ENCODE data around the gene RBM39.

Gene RBM39

GRCh38 chr20:35774391-35774790, 32.3 kb upstream of the RBM39 start:
- H3K9ac ChIP-seq (ENCODE audit: low read length), result peak overlapping the region; percentile 28; the same call in 1 of the 2 replicates
- no peaks in the 10 kb centered on the region for H3K27me3 ChIP-seq (ENCODE audit: insufficient read depth, low read length)
- H3K79me2 ChIP-seq (ENCODE audit: insufficient read depth, low read length), result peaks cover 51% of the 10 kb centered on the region
- peak overlapping the region; percentile 17 for H3K4me3 ChIP-seq (ENCODE audit: low read depth, low read length, poor library complexity, severe bottlenecking)
- no peaks in the 10 kb centered on the region for H3F3A ChIP-seq (ENCODE audit: insufficient read depth, low read length)
- TF ChIP-seq CTCF (IDR thresholded peaks at IDR 0.05; ENCODE audit: low read length), result no peak
- no peak for TF ChIP-seq EZH2 (IDR thresholded peaks at IDR 0.05; ENCODE audit: borderline replicate concordance, low read length)
- no peaks in the 10 kb centered on the region for H3K9me3 ChIP-seq (ENCODE audit: low read length)
- peaks cover 17% of the 10 kb centered on the region for H3K36me3 ChIP-seq (ENCODE audit: insufficient read depth, low read length)
- peak overlapping the region; percentile 52 for H3K27ac ChIP-seq (ENCODE audit: low read depth, low read length, poor library complexity, severe bottlenecking)
- H3K4me1 ChIP-seq (ENCODE audit: insufficient read depth, low read length, severe bottlenecking), result peaks cover 51% of the 10 kb centered on the region
- H3K9me2 ChIP-seq (ENCODE audit: low read depth, low read length), result no peaks in the 10 kb centered on the region
- no peaks in the 10 kb centered on the region for H4K20me1 ChIP-seq (ENCODE audit: insufficient read depth, low read length)
- H2AFZ ChIP-seq (ENCODE audit: low read length), result no peak overlapping the region
- H3K4me2 ChIP-seq (ENCODE audit: low read length), result peak overlapping the region; percentile 98

GRCh38 chr20:35773154-35773751, 31.2 kb upstream of the RBM39 start:
- no peak for TF ChIP-seq EZH2 (IDR thresholded peaks at IDR 0.05; ENCODE audit: borderline replicate concordance, low read length)
- no peak for TF ChIP-seq CTCF (IDR thresholded peaks at IDR 0.05; ENCODE audit: low read length)
- no peaks in the 10 kb centered on the region for H3K27me3 ChIP-seq (ENCODE audit: insufficient read depth, low read length)
- peak overlapping the region; percentile 52 for H3K27ac ChIP-seq (ENCODE audit: low read depth, low read length, poor library complexity, severe bottlenecking)
- peaks cover 62% of the 10 kb centered on the region for H3K4me1 ChIP-seq (ENCODE audit: insufficient read depth, low read length, severe bottlenecking)
- H3K9ac ChIP-seq (ENCODE audit: low read length), result peak overlapping the region; percentile 87
- no peaks in the 10 kb centered on the region for H3K9me2 ChIP-seq (ENCODE audit: low read depth, low read length)
- H3K4me3 ChIP-seq (ENCODE audit: low read depth, low read length, poor library complexity, severe bottlenecking), result peak overlapping the region; percentile 87
- peaks cover 9% of the 10 kb centered on the region; the same call in 1 of the 2 replicates for H3K36me3 ChIP-seq (ENCODE audit: insufficient read depth, low read length)
- H3K4me2 ChIP-seq (ENCODE audit: low read length), result peak overlapping the region; percentile 98
- peaks cover 48% of the 10 kb centered on the region for H3K79me2 ChIP-seq (ENCODE audit: insufficient read depth, low read length)
- no peaks in the 10 kb centered on the region for H3K9me3 ChIP-seq (ENCODE audit: low read length)
- H4K20me1 ChIP-seq (ENCODE audit: insufficient read depth, low read length), result no peaks in the 10 kb centered on the region
- H2AFZ ChIP-seq (ENCODE audit: low read length), result no peak overlapping the region
- 0 out of 2 replicates have a peak, but pooled peaks cover 4% of the 10 kb centered on the region for H3F3A ChIP-seq (ENCODE audit: insufficient read depth, low read length)

- H3K79me2 ChIP-seq (ENCODE audit: insufficient read depth, low read length), result peaks cover 42% of the 10 kb centered on the region
- H3F3A ChIP-seq (ENCODE audit: insufficient read depth, low read length), result 0 out of 2 replicates have a peak, but pooled peaks cover 4% of the 10 kb centered on the region
- no peaks in the 10 kb centered on the region for H4K20me1 ChIP-seq (ENCODE audit: insufficient read depth, low read length)
- H3K36me3 ChIP-seq (ENCODE audit: insufficient read depth, low read length), result peaks cover 9% of the 10 kb centered on the region; the same call in 1 of the 2 replicates
- H3K9me3 ChIP-seq (ENCODE audit: low read length), result no peaks in the 10 kb centered on the region
- TF ChIP-seq EZH2 (IDR thresholded peaks at IDR 0.05; ENCODE audit: borderline replicate concordance, low read length) (no peak), CTCF (IDR thresholded peaks at IDR 0.05; ENCODE audit: low read length) (no peak)
- H3K4me2 ChIP-seq (ENCODE audit: low read length), result peak overlapping the region; percentile 98
- peak overlapping the region; percentile 52 for H3K27ac ChIP-seq (ENCODE audit: low read depth, low read length, poor library complexity, severe bottlenecking)
- H3K9me2 ChIP-seq (ENCODE audit: low read depth, low read length), result no peaks in the 10 kb centered on the region
- H3K4me1 ChIP-seq (ENCODE audit: insufficient read depth, low read length, severe bottlenecking), result peaks cover 68% of the 10 kb centered on the region
- no peaks in the 10 kb centered on the region for H3K27me3 ChIP-seq (ENCODE audit: insufficient read depth, low read length)
- no peak overlapping the region for H2AFZ ChIP-seq (ENCODE audit: low read length)
- peak overlapping the region; percentile 87 for H3K4me3 ChIP-seq (ENCODE audit: low read depth, low read length, poor library complexity, severe bottlenecking)
- H3K9ac ChIP-seq (ENCODE audit: low read length), result peak overlapping the region; percentile 87
These were observed 30.6 kb upstream of the RBM39 start for GRCh38 chr20:35772563-35773058.

Data from OCI-LY1 (cell line).